ENCODE results near the gene MMP23B. TPM values are rescaled to one million over a fixed set of nuclear protein-coding genes. Genes with fewer than 3 reads are reported as not detected.

Gene MMP23B
- total RNA-seq, 1 donor from 2014 or later = 0.35 TPM

- TF ChIP-seq, protein P1, sequence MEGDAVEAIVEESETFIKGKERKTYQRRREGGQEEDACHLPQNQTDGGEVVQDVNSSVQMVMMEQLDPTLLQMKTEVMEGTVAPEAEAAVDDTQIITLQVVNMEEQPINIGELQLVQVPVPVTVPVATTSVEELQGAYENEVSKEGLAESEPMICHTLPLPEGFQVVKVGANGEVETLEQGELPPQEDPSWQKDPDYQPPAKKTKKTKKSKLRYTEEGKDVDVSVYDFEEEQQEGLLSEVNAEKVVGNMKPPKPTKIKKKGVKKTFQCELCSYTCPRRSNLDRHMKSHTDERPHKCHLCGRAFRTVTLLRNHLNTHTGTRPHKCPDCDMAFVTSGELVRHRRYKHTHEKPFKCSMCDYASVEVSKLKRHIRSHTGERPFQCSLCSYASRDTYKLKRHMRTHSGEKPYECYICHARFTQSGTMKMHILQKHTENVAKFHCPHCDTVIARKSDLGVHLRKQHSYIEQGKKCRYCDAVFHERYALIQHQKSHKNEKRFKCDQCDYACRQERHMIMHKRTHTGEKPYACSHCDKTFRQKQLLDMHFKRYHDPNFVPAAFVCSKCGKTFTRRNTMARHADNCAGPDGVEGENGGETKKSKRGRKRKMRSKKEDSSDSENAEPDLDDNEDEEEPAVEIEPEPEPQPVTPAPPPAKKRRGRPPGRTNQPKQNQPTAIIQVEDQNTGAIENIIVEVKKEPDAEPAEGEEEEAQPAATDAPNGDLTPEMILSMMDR (IDR thresholded peaks at IDR 0.05) = no peak
- no peak overlapping the region for H3K4me3 Mint-ChIP-seq
- no peak for DNase-seq
- CTCF ChIA-PET = no interaction called here
- no peak overlapping the region for H3K27ac Mint-ChIP-seq
- POLR2A ChIA-PET = no interaction called here
- no peaks in the 10 kb centered on the region for H3K9me3 Mint-ChIP-seq
- ATAC-seq (ENCODE audit: low read depth) = no peak
- intact Hi-C loops (cut with micrococcal nuclease) = no loop called here
- peaks cover 5% of the 10 kb centered on the region for H3K4me1 Mint-ChIP-seq
- peaks cover 26% of the 10 kb centered on the region for H3K36me3 Mint-ChIP-seq (ENCODE audit: low read depth)
- no peaks in the 10 kb centered on the region for H3K27me3 Mint-ChIP-seq
These were observed 33.2 kb downstream of the MMP23B start for GRCh38 chr1:1664941-1665814.

DNA sequence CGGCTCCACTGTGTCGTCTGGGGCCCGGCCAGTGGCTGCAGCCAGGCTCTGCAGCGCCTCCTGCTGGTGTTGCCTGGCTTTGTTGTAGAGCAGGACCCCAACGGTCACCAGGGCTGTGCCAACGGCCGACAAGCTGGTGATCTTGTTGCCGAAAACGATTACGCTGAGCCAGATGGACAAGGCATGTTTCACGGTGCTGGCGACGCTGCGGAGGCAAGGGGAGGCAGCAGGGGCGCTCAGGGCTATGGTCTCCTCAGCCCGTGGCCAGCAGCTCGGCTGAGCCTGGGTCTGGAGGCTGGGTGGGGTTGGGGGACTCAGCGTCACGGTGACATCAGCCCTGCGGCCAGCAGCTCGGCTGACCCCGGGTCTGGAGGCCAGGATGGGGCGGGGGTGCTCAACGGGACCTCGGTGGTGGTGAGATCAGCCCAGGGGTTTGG, 33.9 kb downstream of the MMP23B start:
- ATAC-seq (ENCODE audit: low read depth) (no peak), DNase-seq (no peak)
- TF ChIP-seq, protein P1 (IDR thresholded peaks at IDR 0.05) = no peak
- H3K4me3 Mint-ChIP-seq = no peak overlapping the region
- H3K36me3 Mint-ChIP-seq (ENCODE audit: low read depth) = peaks cover 30% of the 10 kb centered on the region
- no peaks in the 10 kb centered on the region for H3K27me3 Mint-ChIP-seq
- no peaks in the 10 kb centered on the region for H3K9me3 Mint-ChIP-seq
- ChIA-PET POLR2A (no interaction called here), CTCF (no interaction called here)
- intact Hi-C loops (cut with micrococcal nuclease) = no loop called here
- no peak overlapping the region for H3K27ac Mint-ChIP-seq
- H3K4me1 Mint-ChIP-seq = peaks cover 5% of the 10 kb centered on the region

GRCh38 chr1:1666526-1666925, 34.6 kb downstream of the MMP23B start:
- intact Hi-C loops (cut with micrococcal nuclease) = no loop called here
- POLR2A ChIA-PET = no interaction called here
- DNase-seq (no peak), ATAC-seq (ENCODE audit: low read depth) (no peak)
- Mint-ChIP-seq H3K27me3 (no peaks in the 10 kb centered on the region), H3K4me1 (peaks cover 6% of the 10 kb centered on the region), H3K9me3 (no peaks in the 10 kb centered on the region), H3K36me3 (ENCODE audit: low read depth) (peaks cover 36% of the 10 kb centered on the region), H3K4me3 (no peak overlapping the region), H3K27ac (no peak overlapping the region)
- CTCF ChIA-PET = no interaction called here
- TF ChIP-seq, protein P1 (IDR thresholded peaks at IDR 0.05) = no peak

GRCh38 chr1:1669468-1670440, 37.8 kb downstream of the MMP23B start:
- peaks cover 9% of the 10 kb centered on the region for H3K4me1 Mint-ChIP-seq
- no peak overlapping the region for H3K27ac Mint-ChIP-seq
- POLR2A ChIA-PET = interaction anchor here (0.5 to 1.0 kb wide), 3 partner anchors 8 to 25 kb away, joined by 4 to 5 read pairs (median 4); no protein-coding TSS in a partner anchor
- CTCF ChIA-PET = no interaction called here
- TF ChIP-seq, protein P1 (IDR thresholded peaks at IDR 0.05) = no peak
- intact Hi-C loops (cut with micrococcal nuclease) = no loop called here
- peaks cover 42% of the 10 kb centered on the region for H3K36me3 Mint-ChIP-seq (ENCODE audit: low read depth)
- H3K9me3 Mint-ChIP-seq = no peaks in the 10 kb centered on the region
- ATAC-seq (ENCODE audit: low read depth) (no peak), DNase-seq (no peak)
- no peaks in the 10 kb centered on the region for H3K27me3 Mint-ChIP-seq
- no peak overlapping the region for H3K4me3 Mint-ChIP-seq

DNA sequence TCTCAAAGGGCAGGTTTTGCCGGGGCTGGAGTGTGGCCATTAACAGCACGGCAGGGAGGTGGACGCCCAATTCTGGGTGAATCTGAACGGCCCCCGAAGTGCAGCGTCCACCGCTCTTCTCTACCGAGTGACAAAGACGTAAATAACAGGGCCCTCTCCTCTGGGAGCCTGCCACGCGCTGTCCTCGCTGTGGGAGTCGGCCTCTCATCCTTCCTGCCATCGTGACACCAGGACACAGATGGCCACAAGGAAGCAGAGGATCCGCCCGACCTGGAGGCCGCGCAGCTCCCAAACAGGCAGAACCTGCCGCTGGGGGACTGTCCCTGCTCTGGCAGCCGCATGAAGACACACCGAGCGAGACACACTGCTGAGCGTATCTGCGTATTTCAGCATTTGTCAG, 38.9 kb downstream of the MMP23B start:
- POLR2A ChIA-PET = no interaction called here
- intact Hi-C loops (cut with micrococcal nuclease) = no loop called here
- CTCF ChIA-PET = no interaction called here
- no peaks in the 10 kb centered on the region for H3K27me3 Mint-ChIP-seq
- no peak overlapping the region for H3K27ac Mint-ChIP-seq
- no peaks in the 10 kb centered on the region for H3K9me3 Mint-ChIP-seq
- H3K36me3 Mint-ChIP-seq (ENCODE audit: low read depth) = peaks cover 39% of the 10 kb centered on the region
- H3K4me3 Mint-ChIP-seq = no peak overlapping the region
- TF ChIP-seq, protein P1 (IDR thresholded peaks at IDR 0.05) = no peak
- ATAC-seq (ENCODE audit: low read depth) (no peak), DNase-seq (no peak)
- peaks cover 9% of the 10 kb centered on the region for H3K4me1 Mint-ChIP-seq
